Activated naive CD4-positive, alpha-beta T cell (primary cell): Measurements from ENCODE around the gene RAP1GAP.
"Not testable (repeated sequence)": the region's sequence is repeated elsewhere in the genome, so short reads cannot be mapped to it uniquely, and the experiment has no call there.

Experiments used
- DNase-seq, 4 experiments: peaks; one replicate each; lab custom pipeline; 2025; lab: John Stamatoyannopoulos, UW

The RAP1GAP gene

GRCh38 chr1:21569820-21570527 lies 99.2 kb downstream of the RAP1GAP start:
- DNase-seq: no peak

GRCh38 chr1:21568809-21569385 lies 100.3 kb downstream of the RAP1GAP start:
- no peak for DNase-seq

- no peak for DNase-seq
These were observed 101.0 kb downstream of the RAP1GAP start for GRCh38 chr1:21568006-21568746.

GRCh38 chr1:21567241-21568005 lies 101.7 kb downstream of the RAP1GAP start:
- no peak for DNase-seq

GRCh38 chr1:21566361-21566760 lies 102.8 kb downstream of the RAP1GAP start:
- DNase-seq: not testable (repeated sequence)

GRCh38 chr1:21565285-21565684 lies 103.9 kb downstream of the RAP1GAP start:
- DNase-seq: no peak

GRCh38 chr1:21564521-21565095 lies 104.5 kb downstream of the RAP1GAP start:
- DNase-seq: no peak

GRCh38 chr1:21563971-21564370 lies 105.2 kb downstream of the RAP1GAP start:
- no peak for DNase-seq

DNA sequence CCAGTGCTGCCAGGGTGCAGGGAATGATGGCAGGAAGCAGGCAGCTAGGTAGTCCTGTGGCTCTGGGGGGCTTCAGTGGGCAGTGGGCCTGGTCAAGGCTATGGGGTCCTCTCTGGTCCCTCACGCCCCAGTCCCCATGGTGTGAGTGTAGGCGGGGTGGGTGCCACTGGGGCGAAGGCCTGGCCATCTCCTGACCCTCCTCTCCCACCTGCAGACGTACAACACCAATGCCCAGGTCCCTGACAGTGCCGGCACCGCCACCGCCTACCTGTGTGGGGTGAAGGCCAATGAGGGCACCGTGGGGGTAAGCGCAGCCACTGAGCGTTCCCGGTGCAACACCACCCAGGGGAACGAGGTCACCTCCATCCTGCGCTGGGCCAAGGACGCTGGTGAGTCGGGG lies 106.3 kb downstream of the RAP1GAP start:
- DNase-seq: no peak

DNA sequence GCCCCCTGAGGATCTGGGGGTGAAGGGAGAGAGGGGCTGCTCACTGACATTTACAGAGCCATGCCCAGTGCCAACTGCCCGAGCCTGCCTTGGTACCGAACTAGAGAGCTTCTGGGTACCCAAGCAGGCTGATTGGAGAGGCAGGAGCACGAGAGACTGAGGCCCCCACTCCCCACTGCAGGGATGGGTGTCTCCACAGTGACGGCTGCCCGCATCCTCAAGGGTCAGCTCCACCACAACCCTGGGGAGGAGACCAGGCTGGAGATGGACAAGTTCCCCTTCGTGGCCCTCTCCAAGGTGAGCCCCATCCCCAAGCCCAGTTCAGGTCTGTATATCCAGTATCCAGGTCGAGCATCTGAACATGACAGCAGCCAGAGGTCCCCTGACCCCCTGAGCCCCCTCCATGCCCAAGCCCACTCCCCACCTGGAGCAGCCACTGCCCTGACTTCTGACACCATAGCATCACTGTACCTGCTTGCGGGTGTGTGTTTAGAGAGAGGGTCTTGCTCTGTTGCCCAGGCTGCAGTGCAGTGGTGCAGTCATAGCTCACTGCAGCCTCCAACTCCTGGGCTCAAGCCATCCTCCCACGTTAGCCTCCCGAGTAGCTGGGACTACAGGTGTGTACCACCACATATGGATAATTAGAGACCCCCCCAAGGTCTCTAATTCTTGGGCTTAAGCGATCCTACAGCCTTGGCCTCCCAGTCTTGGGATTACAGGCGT lies 108.1 kb downstream of the RAP1GAP start:
- no peak for DNase-seq

GRCh38 chr1:21559788-21560567 lies 109.2 kb downstream of the RAP1GAP start:
- no peak for DNase-seq

DNA sequence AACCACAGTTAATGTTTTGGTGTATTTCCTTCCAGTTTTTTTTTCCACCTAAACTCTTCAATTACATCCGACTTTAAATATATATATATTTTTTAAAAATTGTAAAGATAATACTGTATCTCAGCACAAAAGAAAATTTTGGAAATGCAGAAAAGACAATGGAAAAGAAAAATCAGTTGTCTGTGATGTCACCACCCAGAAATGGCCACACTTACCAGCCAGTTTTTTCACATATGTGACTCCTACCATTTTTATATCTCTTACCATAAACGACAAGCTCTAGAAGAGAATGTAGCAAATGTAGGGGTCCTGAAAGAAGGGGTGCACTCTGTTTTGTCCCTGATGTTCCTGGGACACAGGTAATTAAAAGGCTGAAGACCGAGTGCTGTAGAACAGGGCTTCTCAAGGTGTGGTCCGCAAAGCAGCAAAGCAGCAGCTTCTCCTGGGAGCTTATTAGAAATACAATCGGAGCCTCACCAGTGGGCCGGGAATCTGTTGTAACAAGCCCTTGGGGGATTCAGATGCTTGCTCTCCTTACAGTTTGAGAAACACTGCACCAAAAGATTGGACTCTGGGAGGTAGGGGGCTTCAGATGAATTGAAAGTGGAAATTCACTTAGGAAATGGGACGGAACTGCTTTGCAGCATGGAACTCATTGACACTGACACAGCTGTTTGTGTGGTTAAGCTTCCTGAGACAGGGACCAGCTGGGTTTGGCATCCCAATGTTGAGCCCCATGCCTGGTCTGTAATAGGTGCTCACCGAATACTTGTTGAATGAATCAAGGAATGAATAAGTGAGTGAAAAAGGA lies 115.8 kb downstream of the RAP1GAP start:
- no peak for DNase-seq

- DNase-seq: no peak
These were observed 116.4 kb downstream of the RAP1GAP start for GRCh38 chr1:21552715-21553114.

- no peak for DNase-seq
These were observed 118.2 kb downstream of the RAP1GAP start for GRCh38 chr1:21550866-21551475.

DNA sequence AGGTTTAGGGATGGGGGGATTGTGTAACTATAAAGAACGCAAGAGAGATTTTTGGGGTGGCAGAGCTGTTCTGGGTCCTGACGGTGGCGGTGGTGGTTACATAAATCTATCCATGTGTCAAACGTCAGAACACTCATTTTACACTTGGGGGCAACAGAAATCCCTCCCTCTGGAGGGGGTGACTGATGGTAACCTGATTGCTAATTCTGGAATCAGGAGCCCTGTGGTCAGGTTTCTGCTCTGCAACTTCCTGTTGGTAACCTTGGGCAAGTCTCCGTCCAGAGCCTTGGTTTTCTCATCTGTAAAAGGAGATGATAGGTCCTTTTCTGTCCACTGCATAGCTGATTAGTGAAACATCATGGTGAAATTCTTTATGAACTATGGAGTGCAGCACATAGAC lies 119.1 kb downstream of the RAP1GAP start:
- no peak for DNase-seq

DNA sequence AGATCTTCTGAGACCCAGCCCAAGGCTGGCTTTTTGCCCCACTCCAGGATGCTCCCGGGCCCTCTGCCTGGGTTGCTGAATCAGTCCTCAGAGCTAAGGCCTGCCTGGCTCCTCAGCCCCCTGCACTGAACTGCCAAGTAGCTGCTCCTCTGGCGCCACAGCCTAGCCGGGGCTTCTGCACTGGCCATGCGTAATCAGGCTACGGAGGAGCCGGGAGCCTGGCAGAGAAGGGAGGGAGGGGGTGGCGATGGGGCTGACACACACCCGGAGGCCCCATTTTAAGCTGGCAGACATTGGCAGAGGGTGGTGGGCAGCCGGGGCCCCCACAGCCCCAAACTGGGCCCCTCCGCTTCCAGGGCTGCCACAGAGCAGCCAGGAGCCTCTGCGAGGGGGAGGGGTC lies 121.3 kb downstream of the RAP1GAP start:
- no peak for DNase-seq
